ENCODE measurements around the gene TDRKH.

TDRKH gene

GRCh38 chr1:151779852-151780251 lies 10.4 kb downstream of the TDRKH start:
- no peak for DNase-seq (ENCODE audit: low read depth)
- no peak overlapping the region for H3K4me3 ChIP-seq (ENCODE audit: low read depth, low read length)
- TF ChIP-seq MYC (IDR thresholded peaks at IDR 0.05; ENCODE audit: low read depth, low read length) (no peak), POLR2A (IDR thresholded peaks at IDR 0.05; ENCODE audit: extremely low read depth, insufficient read length) (no peak), CTCF (IDR thresholded peaks at IDR 0.05; ENCODE audit: low read depth, low read length) (no peak), MAX (IDR thresholded peaks at IDR 0.05; ENCODE audit: low read depth, low read length) (no peak)

- TF ChIP-seq MYC (IDR thresholded peaks at IDR 0.05; ENCODE audit: low read depth, low read length) (no peak), POLR2A (IDR thresholded peaks at IDR 0.05; ENCODE audit: extremely low read depth, insufficient read length) (no peak), CTCF (IDR thresholded peaks at IDR 0.05; ENCODE audit: low read depth, low read length) (no peak), MAX (IDR thresholded peaks at IDR 0.05; ENCODE audit: low read depth, low read length) (no peak)
- no peak for DNase-seq (ENCODE audit: low read depth)
These were observed 13.0 kb downstream of the TDRKH start for GRCh38 chr1:151777317-151777716.

GRCh38 chr1:151776665-151777062 lies 13.6 kb downstream of the TDRKH start:
- no peak for TF ChIP-seq POLR2A (IDR thresholded peaks at IDR 0.05; ENCODE audit: extremely low read depth, insufficient read length)
- no peak for TF ChIP-seq MYC (IDR thresholded peaks at IDR 0.05; ENCODE audit: low read depth, low read length)
- no peak for TF ChIP-seq CTCF (IDR thresholded peaks at IDR 0.05; ENCODE audit: low read depth, low read length)
- no peak for TF ChIP-seq MAX (IDR thresholded peaks at IDR 0.05; ENCODE audit: low read depth, low read length)
- DNase-seq (ENCODE audit: low read depth), result no peak
- no peak overlapping the region for H3K4me3 ChIP-seq (ENCODE audit: low read depth, low read length)

More at GRCh38 chr1:151777317-151777716, 13.0 kb downstream of the TDRKH start:
- no peak overlapping the region for H3K4me3 ChIP-seq (ENCODE audit: low read depth, low read length)

- DNase-seq (ENCODE audit: low read depth), result no peak
- TF ChIP-seq POLR2A (IDR thresholded peaks at IDR 0.05; ENCODE audit: extremely low read depth, insufficient read length) (no peak), MYC (IDR thresholded peaks at IDR 0.05; ENCODE audit: low read depth, low read length) (no peak), MAX (IDR thresholded peaks at IDR 0.05; ENCODE audit: low read depth, low read length) (no peak), CTCF (IDR thresholded peaks at IDR 0.05; ENCODE audit: low read depth, low read length) (no peak)
- H3K4me3 ChIP-seq (ENCODE audit: low read depth, low read length), result no peak overlapping the region
These were observed 14.2 kb downstream of the TDRKH start for GRCh38 chr1:151775894-151776664.

- DNase-seq (ENCODE audit: low read depth), result no peak
- no peak for TF ChIP-seq MAX (IDR thresholded peaks at IDR 0.05; ENCODE audit: low read depth, low read length)
- no peak for TF ChIP-seq POLR2A (IDR thresholded peaks at IDR 0.05; ENCODE audit: extremely low read depth, insufficient read length)
- TF ChIP-seq CTCF (IDR thresholded peaks at IDR 0.05; ENCODE audit: low read depth, low read length), result no peak
- no peak for TF ChIP-seq MYC (IDR thresholded peaks at IDR 0.05; ENCODE audit: low read depth, low read length)
- no peak overlapping the region for H3K4me3 ChIP-seq (ENCODE audit: low read depth, low read length)
These were observed 15.9 kb downstream of the TDRKH start for GRCh38 chr1:151774256-151774922.
